HEK293 (cell line): Measurements from ENCODE around the gene SLC6A16.

ENCODE experiments used
- CTCF ChIP-seq: fragments of 450-650 bp; formaldehyde crosslinking; IDR thresholded peaks from 2 replicates; pipeline ENCODE4 v1.5.1; 2016; ENCODE audit warnings: missing biosample characterization, missing genetic modification characterization
- MEIS1 ChIP-seq: sonication (generic); formaldehyde crosslinking; IDR thresholded peaks from 2 replicates; pipeline ENCODE4 v1.8.1; 2022; ENCODE audit warnings: missing genetic modification reagents, mild to moderate bottlenecking, borderline replicate concordance
- TCF7L2 ChIP-seq: IDR thresholded peaks from 2 replicates; pipeline ENCODE4 v1.6.1; 2011; ENCODE audit warnings: low read depth, mild to moderate bottlenecking, inconsistent platforms, low read length, moderate library complexity, borderline replicate concordance
- ZBTB11 ChIP-seq: fragments of 450-650 bp; formaldehyde crosslinking; conservative IDR thresholded peaks from 2 replicates; pipeline ENCODE4 v1.5.1; 2016; ENCODE audit warnings: low read depth, missing biosample characterization, missing genetic modification characterization
- ZFP37 ChIP-seq: fragments of 450-650 bp; formaldehyde crosslinking; IDR thresholded peaks from 2 replicates; pipeline ENCODE4 v1.5.1; 2016; ENCODE audit warnings: missing biosample characterization, missing genetic modification characterization
- ZNF10 ChIP-seq: fragments of 450-650 bp; formaldehyde crosslinking; IDR thresholded peaks from 2 replicates; pipeline ENCODE4 v1.5.1; 2017; ENCODE audit warnings: missing biosample characterization, missing genetic modification characterization
- ZNF146 ChIP-seq: fragments of 450-650 bp; formaldehyde crosslinking; IDR thresholded peaks from 2 replicates; pipeline ENCODE4 v1.5.1; 2016; ENCODE audit warnings: missing biosample characterization, missing genetic modification characterization
- ZNF311 ChIP-seq: fragments of 450-650 bp; formaldehyde crosslinking; IDR thresholded peaks from 2 replicates; pipeline ENCODE4 v1.5.1; 2017; ENCODE audit warnings: missing biosample characterization, missing genetic modification characterization, borderline replicate concordance
- ZNF394 ChIP-seq: fragments of 450-650 bp; formaldehyde crosslinking; IDR thresholded peaks from 2 replicates; pipeline ENCODE4 v1.5.1; 2016; ENCODE audit warnings: missing biosample characterization, missing genetic modification characterization, mild to moderate bottlenecking, moderate library complexity, borderline replicate concordance
- ZNF510 ChIP-seq: fragments of 450-650 bp; formaldehyde crosslinking; IDR thresholded peaks from 2 replicates; pipeline ENCODE4 v1.5.1; 2018; ENCODE audit warnings: mild to moderate bottlenecking, missing genetic modification characterization, missing biosample characterization; ENCODE audit not compliant: insufficient replicate concordance
- ZNF792 ChIP-seq: fragments of 450-650 bp; formaldehyde crosslinking; IDR thresholded peaks from 2 replicates; pipeline ENCODE4 v1.5.1; 2016; ENCODE audit warnings: missing biosample characterization, missing genetic modification characterization

GRCh38 chr19:49357186-49357585 lies 32.2 kb upstream of the SLC6A16 start:
- TF ChIP-seq ZNF394 (tag by site-specific recombination) (no peak), CTCF (tag by site-specific recombination) (no peak), ZNF146 (tag by site-specific recombination) (no peak), ZBTB11 (tag by site-specific recombination) (no peak), ZNF10 (no peak), ZNF311 (tag by site-specific recombination) (no peak), MEIS1 (CRISPR knock-in tag) (no peak), ZNF792 (tag by site-specific recombination) (no peak), TCF7L2 (no peak), ZFP37 (tag by site-specific recombination) (no peak), ZNF510 (no peak)
